Activated CD8-positive, alpha-beta T cell treated with anti-CD3 and anti-CD28 coated beads, Interleukin-2, amount 10 ng/mL, durations not matched to agents 7 days and 5 days (primary cell): ENCODE measurements around the gene TMPRSS11E. TPM values are rescaled to one million over a fixed set of nuclear protein-coding genes. Genes with fewer than 3 reads are reported as not detected.
"Not testable (repeated sequence)": the region's sequence is repeated elsewhere in the genome, so short reads cannot be mapped to it uniquely, and the experiment has no call there.

Experiments
- ATAC-seq: fragments of 150-1000 bp; cut with Tn5 transposase; one replicate; pipeline ENCODE4 v1.10.0; 2021; ENCODE audit warnings: moderate library complexity
- CTCF ChIA-PET: fragments of 350-600 bp; sonication (Branson Sonifier 250); formaldehyde crosslinking; loops from one replicate; lab custom pipeline; 2021; ENCODE audit warnings: antibody characterized with exemption; lab: Charles Lee
- POLR2A ChIA-PET: fragments of 350-600 bp; sonication (Branson Sonifier 250); formaldehyde crosslinking; loops from one replicate; lab custom pipeline; 2021; ENCODE audit warnings: antibody characterized with exemption; lab: Charles Lee
- DNase-seq: peaks from one replicate; pipeline ENCODE4 v3.0.0-alpha.2; 2020
- H3K27ac Mint-ChIP-seq: one replicate; pipeline ENCODE4 v1.8.0; 2021; ENCODE audit warnings: mild to moderate bottlenecking, mixed read lengths
- H3K27me3 Mint-ChIP-seq: one replicate; pipeline ENCODE4 v1.8.0; 2021; ENCODE audit warnings: low read depth, mixed read lengths
- H3K36me3 Mint-ChIP-seq: one replicate; pipeline ENCODE4 v1.8.0; 2021; ENCODE audit warnings: low read depth, mixed read lengths
- H3K4me1 Mint-ChIP-seq: one replicate; pipeline ENCODE4 v1.8.0; 2021; ENCODE audit warnings: low read depth, mixed read lengths
- H3K4me3 Mint-ChIP-seq: one replicate; pipeline ENCODE4 v1.8.0; 2021; ENCODE audit warnings: mild to moderate bottlenecking, mixed read lengths
- H3K9me3 Mint-ChIP-seq: one replicate; pipeline ENCODE4 v1.8.0; 2022; ENCODE audit warnings: mixed read lengths; ENCODE audit not compliant: insufficient read depth
- total RNA-seq, 2 experiments: library from RNA; stranded (reverse); gene quantifications; one replicate each; pipeline ENCODE4 v1.2.3, GENCODE V29; 2021

TMPRSS11E gene
- total RNA-seq, result not detected

DNA sequence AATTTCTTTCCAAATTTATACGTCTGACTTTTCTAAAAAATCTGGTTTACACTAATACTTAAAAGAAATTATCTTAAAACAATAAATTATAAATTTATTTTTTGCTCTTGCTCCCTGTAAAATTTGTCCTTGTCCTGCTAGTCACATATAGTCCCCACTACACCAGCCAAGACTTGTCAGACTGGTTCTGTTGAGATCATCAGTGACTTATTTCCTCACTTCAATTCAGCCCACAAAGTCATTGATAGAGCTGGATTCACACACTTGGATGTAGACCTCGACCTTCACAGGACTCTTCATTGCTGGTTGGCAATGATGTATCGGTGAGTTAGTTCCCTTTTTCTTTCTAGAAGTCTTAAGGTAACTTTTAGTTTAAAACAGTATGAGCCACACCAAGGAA is at the start of gene TMPRSS11E:
TSS of gene TMPRSS11E (plus strand) at position 263 of the 400 bp plus-strand sequence. CDS start at position 313, 50 bp downstream.
- ChIA-PET POLR2A (no interaction called here), CTCF (no interaction called here)
- H3K36me3 Mint-ChIP-seq, result peaks cover 5% of the 10 kb centered on the region
- DNase-seq, result no peak
- no peak within 1 kb of the TSS for H3K4me3 Mint-ChIP-seq
- H3K4me1 Mint-ChIP-seq, result peaks cover 37% of the 10 kb centered on the region
- no peaks in the 10 kb centered on the region for H3K9me3 Mint-ChIP-seq
- no peaks in the 10 kb centered on the region for H3K27me3 Mint-ChIP-seq
- H3K27ac Mint-ChIP-seq, result no peak within 1 kb of the TSS
- no peak for ATAC-seq

DNA sequence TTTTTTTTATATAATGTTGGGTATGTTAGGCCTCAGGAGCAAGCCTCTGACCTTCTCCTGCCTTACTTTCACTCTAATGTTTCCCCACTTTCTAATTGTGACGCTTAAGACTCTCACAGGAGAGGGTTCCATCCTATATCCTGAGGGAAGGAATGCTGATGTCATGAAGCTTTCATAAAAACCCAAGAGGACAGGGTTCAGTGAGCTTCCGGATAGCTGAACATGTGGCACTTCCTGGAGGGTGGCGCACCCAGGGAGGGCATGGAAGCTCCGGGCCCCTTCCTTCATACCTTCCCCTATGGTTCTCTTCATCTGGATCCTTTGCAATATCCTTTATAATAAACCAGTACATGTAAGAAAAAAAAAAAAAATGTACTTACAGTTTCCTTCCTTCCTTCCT is 48.0 kb upstream of the TMPRSS11E start:
- H3K4me1 Mint-ChIP-seq, result no peaks in the 10 kb centered on the region
- H3K27me3 Mint-ChIP-seq, result no peaks in the 10 kb centered on the region
- no peaks in the 10 kb centered on the region for H3K36me3 Mint-ChIP-seq
- no peak overlapping the region for H3K4me3 Mint-ChIP-seq
- DNase-seq (no peak), ATAC-seq (no peak)
- ChIA-PET POLR2A (no interaction called here), CTCF (no interaction called here)
- no peak overlapping the region for H3K27ac Mint-ChIP-seq
- H3K9me3 Mint-ChIP-seq, result no peaks in the 10 kb centered on the region

GRCh38 chr4:68401231-68401630 is 46.0 kb upstream of the TMPRSS11E start:
- Mint-ChIP-seq H3K36me3 (no peaks in the 10 kb centered on the region), H3K27ac (no peak overlapping the region), H3K4me3 (no peak overlapping the region), H3K4me1 (no peaks in the 10 kb centered on the region), H3K27me3 (no peaks in the 10 kb centered on the region), H3K9me3 (no peaks in the 10 kb centered on the region)
- POLR2A ChIA-PET, result no interaction called here
- no peak for DNase-seq
- CTCF ChIA-PET, result no interaction called here
- no peak for ATAC-seq

- H3K36me3 Mint-ChIP-seq, result no peaks in the 10 kb centered on the region
- no peak for ATAC-seq
- POLR2A ChIA-PET, result no interaction called here
- CTCF ChIA-PET, result no interaction called here
- no peaks in the 10 kb centered on the region for H3K9me3 Mint-ChIP-seq
- H3K4me3 Mint-ChIP-seq, result no peak overlapping the region
- no peak overlapping the region for H3K27ac Mint-ChIP-seq
- H3K27me3 Mint-ChIP-seq, result no peaks in the 10 kb centered on the region
- DNase-seq, result no peak
- no peaks in the 10 kb centered on the region for H3K4me1 Mint-ChIP-seq
Observed at GRCh38 chr4:68404153-68404552, 43.1 kb upstream of the TMPRSS11E start.

- POLR2A ChIA-PET, ATAC-seq, H3K27me3 Mint-ChIP-seq, H3K4me3 Mint-ChIP-seq, DNase-seq, H3K9me3 Mint-ChIP-seq, H3K27ac Mint-ChIP-seq, H3K4me1 Mint-ChIP-seq, CTCF ChIA-PET, H3K36me3 Mint-ChIP-seq: not testable (repeated sequence)
Observed at GRCh38 chr4:68405718-68406478, 41.4 kb upstream of the TMPRSS11E start.

GRCh38 chr4:68406479-68406859 is 40.8 kb upstream of the TMPRSS11E start:
- DNase-seq (no peak), ATAC-seq (no peak)
- Mint-ChIP-seq H3K36me3 (no peaks in the 10 kb centered on the region), H3K4me1 (no peaks in the 10 kb centered on the region), H3K27me3 (peaks cover 3% of the 10 kb centered on the region), H3K9me3 (no peaks in the 10 kb centered on the region), H3K4me3 (no peak overlapping the region), H3K27ac (no peak overlapping the region)
- POLR2A ChIA-PET, result no interaction called here
- CTCF ChIA-PET, result no interaction called here

DNA sequence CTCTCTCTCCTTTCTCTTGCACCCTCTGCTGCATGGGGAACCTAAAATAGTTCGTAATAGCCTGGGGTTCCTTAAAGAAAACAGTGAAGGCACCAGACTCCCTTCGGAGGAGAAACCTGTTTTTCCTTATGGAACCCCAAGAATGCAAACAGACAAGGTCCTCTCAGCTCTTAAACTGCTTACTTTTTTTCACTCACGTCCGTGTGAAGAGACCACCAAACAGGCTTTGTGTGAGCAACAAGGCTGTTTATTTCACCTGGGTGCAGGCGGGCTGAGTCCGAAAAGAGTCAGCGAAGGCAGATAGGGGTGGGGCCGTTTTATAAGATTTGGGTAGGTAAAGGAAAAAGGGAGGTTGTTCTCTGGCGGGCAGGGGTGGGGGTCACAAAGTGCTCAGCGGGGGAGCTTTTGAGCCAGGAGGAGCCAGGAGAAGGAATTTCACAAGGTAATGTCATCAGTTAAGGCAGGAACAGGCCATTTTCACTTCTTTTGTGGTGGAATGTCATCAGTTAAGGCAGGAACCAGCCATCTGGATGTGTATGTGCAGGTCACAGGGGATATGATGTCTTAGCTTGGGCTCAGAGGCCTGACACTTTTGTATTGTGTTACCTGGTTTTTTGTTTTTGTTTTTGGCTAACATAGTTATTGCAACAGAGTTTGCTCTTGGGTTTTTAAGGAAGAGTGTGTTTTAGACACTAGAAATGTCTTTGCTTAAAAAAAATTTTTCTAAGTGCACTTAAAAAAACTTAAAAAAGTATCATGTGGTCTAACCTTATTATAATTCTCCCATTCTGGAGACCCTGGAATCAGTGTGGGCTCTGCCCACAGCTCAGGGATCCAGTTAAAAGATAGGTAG is 40.0 kb upstream of the TMPRSS11E start:
- H3K27me3 Mint-ChIP-seq, H3K36me3 Mint-ChIP-seq, POLR2A ChIA-PET, H3K4me1 Mint-ChIP-seq, H3K4me3 Mint-ChIP-seq, CTCF ChIA-PET, H3K27ac Mint-ChIP-seq, DNase-seq, ATAC-seq, H3K9me3 Mint-ChIP-seq: not testable (repeated sequence)

- no peaks in the 10 kb centered on the region for H3K4me1 Mint-ChIP-seq
- H3K27ac Mint-ChIP-seq, result no peak overlapping the region
- ChIA-PET POLR2A (no interaction called here), CTCF (no interaction called here)
- no peak overlapping the region for H3K4me3 Mint-ChIP-seq
- no peaks in the 10 kb centered on the region for H3K36me3 Mint-ChIP-seq
- peaks cover 3% of the 10 kb centered on the region for H3K27me3 Mint-ChIP-seq
- no peaks in the 10 kb centered on the region for H3K9me3 Mint-ChIP-seq
- no peak for DNase-seq
- ATAC-seq, result no peak
Observed at GRCh38 chr4:68407868-68408190, 39.4 kb upstream of the TMPRSS11E start.

GRCh38 chr4:68410149-68410548 is 37.1 kb upstream of the TMPRSS11E start:
- peaks cover 3% of the 10 kb centered on the region for H3K27me3 Mint-ChIP-seq
- H3K36me3 Mint-ChIP-seq, result no peaks in the 10 kb centered on the region
- H3K4me1 Mint-ChIP-seq, result peaks cover 4% of the 10 kb centered on the region
- H3K27ac Mint-ChIP-seq, result no peak overlapping the region
- H3K4me3 Mint-ChIP-seq, result no peak overlapping the region
- H3K9me3 Mint-ChIP-seq, result no peaks in the 10 kb centered on the region
- POLR2A ChIA-PET, result no interaction called here
- DNase-seq (no peak), ATAC-seq (no peak)
- CTCF ChIA-PET, result interaction anchor here (1.4 kb wide), 1 partner anchor 34 kb away, joined by 4 read pairs; no protein-coding TSS in a partner anchor

DNA sequence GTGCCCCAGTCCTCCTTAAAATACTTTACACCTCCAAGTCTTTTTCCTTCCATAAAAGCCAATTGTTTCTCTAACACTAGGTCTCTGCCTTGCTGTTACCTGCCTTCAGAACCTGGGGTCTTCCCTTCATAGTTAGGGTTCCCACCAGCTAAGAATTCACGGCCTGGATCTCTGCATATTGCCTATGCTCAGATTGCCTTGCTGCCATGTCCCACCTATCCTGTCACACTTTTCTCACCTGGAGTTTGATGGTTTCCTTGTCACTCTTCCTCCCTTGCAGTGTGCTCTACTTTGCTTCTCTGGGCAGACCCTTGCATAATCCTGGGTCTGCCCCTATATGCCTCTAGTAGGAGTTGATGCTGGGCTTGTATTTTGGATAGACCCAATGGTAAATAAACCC is 36.6 kb upstream of the TMPRSS11E start:
- Mint-ChIP-seq H3K4me3 (no peak overlapping the region), H3K4me1 (peaks cover 4% of the 10 kb centered on the region), H3K27ac (no peak overlapping the region), H3K36me3 (no peaks in the 10 kb centered on the region), H3K27me3 (peaks cover 3% of the 10 kb centered on the region), H3K9me3 (no peaks in the 10 kb centered on the region)
- ATAC-seq, result no peak
- no peak for DNase-seq
- ChIA-PET CTCF (interaction anchor here (1.4 kb wide), 1 partner anchor 35 kb away, joined by 4 read pairs; no protein-coding TSS in a partner anchor), POLR2A (no interaction called here)

DNA sequence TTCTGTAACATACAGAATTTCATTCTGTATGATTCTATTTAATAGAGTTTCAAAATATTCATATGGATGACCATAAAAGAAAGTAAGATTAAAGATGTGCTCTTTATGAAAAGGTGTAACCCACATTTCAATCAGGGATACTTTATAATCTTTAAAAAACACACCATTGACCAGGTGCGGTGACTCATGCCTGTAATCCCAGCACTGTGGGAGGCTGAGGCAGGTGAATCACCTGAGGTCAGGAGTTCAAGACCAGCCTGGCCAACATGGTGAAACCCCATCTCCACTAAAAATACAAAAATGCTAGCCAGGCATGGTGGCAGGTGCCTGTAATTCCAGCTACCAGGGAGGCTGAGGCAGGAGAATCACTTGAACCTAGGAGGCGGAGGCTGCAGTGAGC is 35.2 kb upstream of the TMPRSS11E start:
- H3K9me3 Mint-ChIP-seq, H3K36me3 Mint-ChIP-seq, DNase-seq, H3K4me1 Mint-ChIP-seq, H3K4me3 Mint-ChIP-seq, CTCF ChIA-PET, POLR2A ChIA-PET, ATAC-seq, H3K27ac Mint-ChIP-seq, H3K27me3 Mint-ChIP-seq: not testable (repeated sequence)

DNA sequence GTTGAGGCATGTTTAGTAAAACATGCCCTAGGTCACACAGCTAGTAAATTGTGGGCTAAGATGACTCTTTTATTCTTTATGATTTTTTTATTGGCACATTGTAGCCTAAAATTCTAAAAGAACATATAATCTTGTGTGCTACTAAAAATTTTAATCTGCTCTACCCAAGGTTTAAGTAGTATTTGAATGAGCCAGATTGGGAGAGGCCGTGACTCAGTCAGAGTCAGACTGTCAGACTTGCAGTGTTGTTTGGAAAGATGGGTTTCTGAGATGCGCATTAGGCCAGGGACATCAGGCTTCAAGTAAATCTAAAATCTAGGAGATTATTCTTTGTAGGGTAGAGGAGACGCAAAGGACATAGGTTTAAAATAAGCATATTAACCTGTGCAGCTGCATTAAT is 30.7 kb upstream of the TMPRSS11E start:
- POLR2A ChIA-PET, result no interaction called here
- DNase-seq, result no peak
- no peak for ATAC-seq
- H3K9me3 Mint-ChIP-seq, result no peaks in the 10 kb centered on the region
- CTCF ChIA-PET, result no interaction called here
- no peaks in the 10 kb centered on the region for H3K36me3 Mint-ChIP-seq
- H3K4me1 Mint-ChIP-seq, result peaks cover 4% of the 10 kb centered on the region
- no peak overlapping the region for H3K27ac Mint-ChIP-seq
- H3K27me3 Mint-ChIP-seq, result peaks cover 3% of the 10 kb centered on the region
- no peak overlapping the region for H3K4me3 Mint-ChIP-seq
